ENCODE measurements around the gene TREML4.

Gene TREML4

GRCh38 chr6:41229721-41230120 is 1.6 kb downstream of the TREML4 start:
- Histone ChIP-seq H4K20me1 (ENCODE audit: insufficient read depth, low read length, poor library complexity, severe bottlenecking) (no peaks in the 10 kb centered on the region), H3K4me3 (ENCODE audit: low read length, poor library complexity, severe bottlenecking) (no peak overlapping the region), H3K27me3 (ENCODE audit: insufficient read depth, low read length, poor library complexity, severe bottlenecking) (no peaks in the 10 kb centered on the region), H3K9me3 (ENCODE audit: insufficient read depth, low read depth, low read length) (no peaks in the 10 kb centered on the region), H2AFZ (ENCODE audit: low read length) (no peak overlapping the region), H3K36me3 (ENCODE audit: insufficient read depth, low read length) (no peaks in the 10 kb centered on the region), H3K4me1 (ENCODE audit: insufficient read depth, low read length, poor library complexity, severe bottlenecking) (no peaks in the 10 kb centered on the region), H3F3A (ENCODE audit: low read depth) (no peaks in the 10 kb centered on the region), H3K9me2 (replicated peaks; ENCODE audit: low read depth, low read length) (no peaks in the 10 kb centered on the region), H3K9ac (ENCODE audit: low read depth, low read length, poor library complexity, severe bottlenecking) (no peak overlapping the region), H3K4me2 (ENCODE audit: low read depth, low read length, poor library complexity, severe bottlenecking) (no peak overlapping the region), H3K79me2 (ENCODE audit: insufficient read depth, low read length) (no peaks in the 10 kb centered on the region)
- no peak for TF ChIP-seq CTCF (conservative IDR thresholded peaks at IDR 0.05; ENCODE audit: low read length)
- TF ChIP-seq EZH2phosphoT487 (IDR thresholded peaks at IDR 0.05; ENCODE audit: borderline replicate concordance), result no peak

DNA sequence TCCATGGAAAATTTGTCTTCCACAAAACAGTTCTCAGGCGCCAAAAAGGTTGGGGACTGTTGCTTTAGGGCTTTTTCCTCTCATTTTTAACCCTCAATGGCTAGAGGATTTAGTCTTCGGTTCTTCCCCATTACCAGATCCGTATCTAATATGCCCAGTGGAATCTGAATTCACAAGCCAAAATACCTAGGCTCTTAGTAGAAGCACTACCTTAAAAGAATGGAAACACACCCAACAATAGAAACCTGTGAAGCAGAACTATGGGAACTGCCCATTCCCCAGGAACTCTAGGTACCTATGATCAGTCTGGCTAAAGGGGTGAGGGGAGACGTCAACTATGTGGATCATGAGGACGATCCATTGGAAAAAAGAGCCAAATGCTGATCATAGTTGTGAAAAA is 3.1 kb downstream of the TREML4 start:
- Histone ChIP-seq H3K4me3 (ENCODE audit: low read length, poor library complexity, severe bottlenecking) (no peak overlapping the region), H3K36me3 (ENCODE audit: insufficient read depth, low read length) (no peaks in the 10 kb centered on the region)
- no peak for TF ChIP-seq EZH2phosphoT487 (IDR thresholded peaks at IDR 0.05; ENCODE audit: borderline replicate concordance)
- TF ChIP-seq CTCF (conservative IDR thresholded peaks at IDR 0.05; ENCODE audit: low read length), result no peak

GRCh38 chr6:41232667-41233066 is 4.5 kb downstream of the TREML4 start:
- Histone ChIP-seq H3K4me3 (ENCODE audit: low read length, poor library complexity, severe bottlenecking) (no peak overlapping the region), H3K27me3 (ENCODE audit: insufficient read depth, low read length, poor library complexity, severe bottlenecking) (no peaks in the 10 kb centered on the region), H3F3A (ENCODE audit: low read depth) (no peaks in the 10 kb centered on the region; the same call in 1 of the 2 replicates), H4K20me1 (ENCODE audit: insufficient read depth, low read length, poor library complexity, severe bottlenecking) (no peaks in the 10 kb centered on the region), H3K9me2 (replicated peaks; ENCODE audit: low read depth, low read length) (no peaks in the 10 kb centered on the region), H3K9me3 (ENCODE audit: insufficient read depth, low read depth, low read length) (no peaks in the 10 kb centered on the region), H2AFZ (ENCODE audit: low read length) (no peak overlapping the region), H3K4me2 (ENCODE audit: low read depth, low read length, poor library complexity, severe bottlenecking) (no peak overlapping the region), H3K4me1 (ENCODE audit: insufficient read depth, low read length, poor library complexity, severe bottlenecking) (no peaks in the 10 kb centered on the region), H3K9ac (ENCODE audit: low read depth, low read length, poor library complexity, severe bottlenecking) (no peak overlapping the region), H3K79me2 (ENCODE audit: insufficient read depth, low read length) (no peaks in the 10 kb centered on the region), H3K36me3 (ENCODE audit: insufficient read depth, low read length) (no peaks in the 10 kb centered on the region)
- no peak for TF ChIP-seq EZH2phosphoT487 (IDR thresholded peaks at IDR 0.05; ENCODE audit: borderline replicate concordance)
- no peak for TF ChIP-seq CTCF (conservative IDR thresholded peaks at IDR 0.05; ENCODE audit: low read length)

More for the DNA sequence above, 3.1 kb downstream of the TREML4 start:
- Histone ChIP-seq H3K9me2 (replicated peaks; ENCODE audit: low read depth, low read length) (no peaks in the 10 kb centered on the region), H3K9me3 (ENCODE audit: insufficient read depth, low read depth, low read length) (no peaks in the 10 kb centered on the region), H3K27me3 (ENCODE audit: insufficient read depth, low read length, poor library complexity, severe bottlenecking) (no peaks in the 10 kb centered on the region), H3K79me2 (ENCODE audit: insufficient read depth, low read length) (no peaks in the 10 kb centered on the region), H3K9ac (ENCODE audit: low read depth, low read length, poor library complexity, severe bottlenecking) (no peak overlapping the region), H2AFZ (ENCODE audit: low read length) (no peak overlapping the region), H3K4me1 (ENCODE audit: insufficient read depth, low read length, poor library complexity, severe bottlenecking) (no peaks in the 10 kb centered on the region), H3F3A (ENCODE audit: low read depth) (no peaks in the 10 kb centered on the region; the same call in 1 of the 2 replicates), H4K20me1 (ENCODE audit: insufficient read depth, low read length, poor library complexity, severe bottlenecking) (no peaks in the 10 kb centered on the region), H3K4me2 (ENCODE audit: low read depth, low read length, poor library complexity, severe bottlenecking) (no peak overlapping the region)
